ENCODE measurements around the gene SEC14L2. TPM values are rescaled to one million over a fixed set of nuclear protein-coding genes. Genes with fewer than 3 reads are reported as not detected.

SEC14L2 gene
- total RNA-seq, 2 donors from 2014 or later: 2.0 to 10.3 TPM

DNA sequence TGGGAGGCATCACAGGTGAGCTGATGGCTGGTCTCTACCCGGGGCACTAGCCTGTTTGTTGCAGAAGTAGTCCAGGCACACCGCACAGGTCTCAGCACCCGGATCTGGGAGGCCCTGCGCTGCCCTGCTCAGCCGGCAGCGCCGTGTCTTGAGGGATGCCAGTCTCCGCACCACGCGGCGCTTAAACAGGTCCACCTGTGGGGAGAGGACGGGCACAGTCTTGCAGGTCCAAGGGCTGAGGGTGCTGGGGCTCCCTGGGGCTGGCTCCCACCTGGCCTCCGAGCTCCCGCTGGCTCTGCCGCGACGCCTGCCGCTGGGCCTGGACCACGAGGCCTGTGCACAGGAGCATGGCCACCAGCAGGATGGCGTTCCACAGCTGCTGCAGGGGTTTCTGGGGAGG lies 16.8 kb upstream of the SEC14L2 start:
- Histone ChIP-seq H3K27ac (no peak overlapping the region), H3K4me1 (no peaks in the 10 kb centered on the region), H3K9ac (ENCODE audit: low read depth in 2 of 2, low read length in 2 of 2) (no peak overlapping the region), H3K9me3 (no peaks in the 10 kb centered on the region), H3K4me3 (no peak overlapping the region), H3K36me3 (no peaks in the 10 kb centered on the region), H3K27me3 (no peaks in the 10 kb centered on the region)
- TF ChIP-seq, protein P1, sequence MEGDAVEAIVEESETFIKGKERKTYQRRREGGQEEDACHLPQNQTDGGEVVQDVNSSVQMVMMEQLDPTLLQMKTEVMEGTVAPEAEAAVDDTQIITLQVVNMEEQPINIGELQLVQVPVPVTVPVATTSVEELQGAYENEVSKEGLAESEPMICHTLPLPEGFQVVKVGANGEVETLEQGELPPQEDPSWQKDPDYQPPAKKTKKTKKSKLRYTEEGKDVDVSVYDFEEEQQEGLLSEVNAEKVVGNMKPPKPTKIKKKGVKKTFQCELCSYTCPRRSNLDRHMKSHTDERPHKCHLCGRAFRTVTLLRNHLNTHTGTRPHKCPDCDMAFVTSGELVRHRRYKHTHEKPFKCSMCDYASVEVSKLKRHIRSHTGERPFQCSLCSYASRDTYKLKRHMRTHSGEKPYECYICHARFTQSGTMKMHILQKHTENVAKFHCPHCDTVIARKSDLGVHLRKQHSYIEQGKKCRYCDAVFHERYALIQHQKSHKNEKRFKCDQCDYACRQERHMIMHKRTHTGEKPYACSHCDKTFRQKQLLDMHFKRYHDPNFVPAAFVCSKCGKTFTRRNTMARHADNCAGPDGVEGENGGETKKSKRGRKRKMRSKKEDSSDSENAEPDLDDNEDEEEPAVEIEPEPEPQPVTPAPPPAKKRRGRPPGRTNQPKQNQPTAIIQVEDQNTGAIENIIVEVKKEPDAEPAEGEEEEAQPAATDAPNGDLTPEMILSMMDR (IDR thresholded peaks at IDR 0.05): no peak
- DNase-seq: no peak
- intact Hi-C loops (cut with DNase I): no loop called here

DNA sequence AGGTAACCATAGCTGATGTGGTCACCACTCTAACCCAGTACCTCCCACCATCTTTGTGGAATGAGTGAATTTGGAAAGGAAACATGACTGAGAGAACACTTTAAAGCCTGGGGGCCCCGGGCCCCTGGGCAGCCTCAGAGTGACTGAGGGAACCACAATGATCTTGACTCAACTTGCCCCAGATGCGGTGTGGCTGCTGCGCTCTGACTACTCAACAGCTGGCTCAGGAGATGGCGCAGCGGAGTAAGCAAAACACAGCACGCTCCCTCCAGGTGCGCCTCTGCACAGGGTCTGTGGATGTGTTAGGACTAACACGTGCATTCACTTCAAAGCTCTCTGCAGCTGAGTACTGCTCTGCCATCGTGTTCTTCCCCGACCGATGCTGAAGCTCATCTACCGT lies 15.6 kb upstream of the SEC14L2 start:
- intact Hi-C loops (cut with DNase I): no loop called here
- H3K27ac ChIP-seq: no peak overlapping the region
- no peaks in the 10 kb centered on the region for H3K36me3 ChIP-seq
- no peak overlapping the region for H3K4me3 ChIP-seq
- DNase-seq: no peak
- H3K9ac ChIP-seq (ENCODE audit: low read depth in 2 of 2, low read length in 2 of 2): no peak overlapping the region
- H3K27me3 ChIP-seq: no peaks in the 10 kb centered on the region
- peaks cover 1% of the 10 kb centered on the region for H3K4me1 ChIP-seq
- no peaks in the 10 kb centered on the region for H3K9me3 ChIP-seq
- TF ChIP-seq, protein P1 (IDR thresholded peaks at IDR 0.05): no peak

DNA sequence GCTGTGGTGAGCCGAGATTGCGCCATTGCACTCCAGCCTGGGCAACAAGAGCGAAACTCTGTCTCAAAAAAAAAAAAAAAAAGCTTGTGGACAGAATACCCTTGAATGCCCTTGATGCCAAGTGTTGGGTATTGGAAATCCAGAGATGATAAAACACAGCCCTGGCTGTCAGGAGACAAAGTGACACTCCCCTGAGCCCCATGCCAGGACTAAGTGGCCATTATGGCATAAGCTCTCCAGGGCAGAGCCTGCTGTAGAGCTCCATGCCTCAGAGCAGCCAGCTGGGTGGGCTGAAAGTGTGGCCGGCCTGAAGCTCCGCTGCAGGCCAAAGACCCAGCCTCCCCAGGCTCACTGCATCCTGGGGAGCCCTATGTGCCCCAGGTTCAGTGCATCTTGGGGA lies 14.5 kb upstream of the SEC14L2 start:
- TF ChIP-seq, protein P1 (IDR thresholded peaks at IDR 0.05): no peak
- no peak for DNase-seq
- Histone ChIP-seq H3K27ac (no peak overlapping the region), H3K27me3 (no peaks in the 10 kb centered on the region), H3K4me1 (peaks cover 5% of the 10 kb centered on the region), H3K9me3 (no peaks in the 10 kb centered on the region), H3K36me3 (no peaks in the 10 kb centered on the region), H3K4me3 (no peak overlapping the region), H3K9ac (ENCODE audit: low read depth in 2 of 2, low read length in 2 of 2) (no peak overlapping the region)
- intact Hi-C loops (cut with DNase I): no loop called here

DNA sequence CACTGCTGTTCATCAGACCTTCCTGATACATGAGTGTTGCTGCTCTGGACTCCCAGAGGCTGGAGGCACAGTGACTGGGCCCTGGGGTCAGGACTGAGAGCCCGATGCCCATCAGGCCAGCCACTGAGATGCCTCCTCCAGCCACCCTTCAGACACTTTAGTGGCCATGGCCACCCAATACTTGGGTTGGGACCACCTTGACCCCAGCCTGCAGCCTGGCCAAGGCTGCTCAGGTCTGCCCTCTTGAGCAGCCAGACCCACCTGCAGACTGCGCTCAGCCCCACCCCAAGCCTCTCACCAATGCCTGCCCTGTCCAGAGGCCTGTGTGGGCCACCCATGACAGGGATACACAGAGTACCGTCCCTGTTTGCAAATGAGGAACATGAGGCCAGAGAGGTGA lies 13.8 kb upstream of the SEC14L2 start:
- DNase-seq: no peak
- peaks cover 5% of the 10 kb centered on the region for H3K4me1 ChIP-seq
- H3K4me3 ChIP-seq: no peak overlapping the region
- H3K36me3 ChIP-seq: no peaks in the 10 kb centered on the region
- H3K9ac ChIP-seq (ENCODE audit: low read depth in 2 of 2, low read length in 2 of 2): no peak overlapping the region
- no peak overlapping the region for H3K27ac ChIP-seq
- intact Hi-C loops (cut with DNase I): no loop called here
- TF ChIP-seq, protein P1 (IDR thresholded peaks at IDR 0.05): no peak
- H3K27me3 ChIP-seq: no peaks in the 10 kb centered on the region
- H3K9me3 ChIP-seq: no peaks in the 10 kb centered on the region

DNA sequence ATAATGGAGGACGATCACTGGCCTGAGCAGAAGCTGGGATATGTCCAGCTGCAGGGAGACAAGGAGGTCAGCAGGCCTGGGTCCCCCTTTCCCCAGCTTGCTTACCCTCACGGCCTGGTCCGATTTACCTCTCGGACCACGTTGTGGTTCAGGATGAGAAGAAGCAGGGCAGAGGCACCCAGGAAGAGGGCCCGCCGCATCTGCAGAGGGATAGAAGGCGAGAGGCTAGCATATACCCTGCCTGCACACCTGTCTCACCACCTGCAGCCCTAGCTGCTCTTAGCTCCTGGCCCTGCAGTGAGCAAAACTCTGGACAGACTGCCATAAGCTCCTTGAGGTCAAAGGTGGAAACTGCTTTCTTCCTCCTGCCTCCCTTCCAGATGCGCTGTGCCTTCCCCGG lies 10.9 kb upstream of the SEC14L2 start:
- no peaks in the 10 kb centered on the region for H3K27me3 ChIP-seq
- no peaks in the 10 kb centered on the region for H3K36me3 ChIP-seq
- peak overlapping the region; percentile 66 to 78 for H3K9ac ChIP-seq (ENCODE audit: low read depth in 2 of 2, low read length in 2 of 2)
- H3K9me3 ChIP-seq: no peaks in the 10 kb centered on the region
- DNase-seq: no peak
- H3K4me3 ChIP-seq: no peak overlapping the region
- intact Hi-C loops (cut with DNase I): loop anchor here (2.0 to 5.0 kb wide), 3 partner anchors 99 to 279 kb away; no protein-coding TSS in a partner anchor
- H3K27ac ChIP-seq: no peak overlapping the region
- peaks cover 5% of the 10 kb centered on the region for H3K4me1 ChIP-seq
- TF ChIP-seq, protein P1 (IDR thresholded peaks at IDR 0.05): no peak
